Activated CD4-positive, alpha-beta T cell treated with anti-CD3 and anti-CD28 coated beads for 24 hours (primary cell): ENCODE data around the gene TJP2.
A peak's percentile ranks its signal among the peaks of the same experiment; 100 is the strongest.

ENCODE experiments used
- DNase-seq, 2 donors: peaks; one replicate each; pipeline ENCODE4 v3.0.0-alpha.2; 2020; ENCODE audit warnings: low read depth in 2 of 2

Gene TJP2

DNA sequence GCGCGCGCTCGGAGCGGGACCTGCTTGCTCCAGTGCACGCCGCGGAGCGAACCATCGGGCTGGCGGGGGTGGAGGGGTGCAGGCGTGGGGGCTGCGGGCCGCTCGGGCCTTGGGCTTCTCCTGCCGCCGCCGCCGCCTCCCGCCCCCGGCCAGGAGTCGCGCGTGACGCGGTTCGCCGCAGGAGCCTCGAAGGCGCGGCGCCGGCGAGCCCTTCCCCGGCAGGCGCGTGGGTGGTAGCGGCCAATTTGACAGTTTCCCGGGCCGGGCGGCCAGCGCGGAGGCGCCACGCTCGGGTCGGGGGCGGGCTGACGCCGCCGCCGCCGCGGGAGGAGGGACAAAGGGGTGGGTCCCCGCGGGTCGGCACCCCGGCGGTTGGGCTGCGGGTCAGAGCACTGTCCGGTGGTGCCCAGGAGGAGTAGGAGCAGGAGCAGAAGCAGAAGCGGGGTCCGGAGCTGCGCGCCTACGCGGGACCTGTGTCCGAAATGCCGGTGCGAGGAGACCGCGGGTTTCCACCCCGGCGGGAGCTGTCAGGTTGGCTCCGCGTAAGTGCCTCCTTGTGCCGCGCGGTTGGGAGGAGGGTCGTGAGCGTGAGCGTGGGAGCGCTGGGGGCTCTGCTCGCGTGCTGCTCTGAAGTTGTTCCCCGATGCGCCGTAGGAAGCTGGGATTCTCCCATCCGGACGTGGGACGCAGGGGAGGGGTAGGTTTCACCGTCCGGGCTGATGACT lies at the start of gene TJP2:
Gene TJP2 (plus strand): TSS at position 387 of the 725 bp plus-strand sequence. CDS start 96 bp downstream, at position 483.
- peak in 1 of 2 donors; percentile 34 for DNase-seq

DNA sequence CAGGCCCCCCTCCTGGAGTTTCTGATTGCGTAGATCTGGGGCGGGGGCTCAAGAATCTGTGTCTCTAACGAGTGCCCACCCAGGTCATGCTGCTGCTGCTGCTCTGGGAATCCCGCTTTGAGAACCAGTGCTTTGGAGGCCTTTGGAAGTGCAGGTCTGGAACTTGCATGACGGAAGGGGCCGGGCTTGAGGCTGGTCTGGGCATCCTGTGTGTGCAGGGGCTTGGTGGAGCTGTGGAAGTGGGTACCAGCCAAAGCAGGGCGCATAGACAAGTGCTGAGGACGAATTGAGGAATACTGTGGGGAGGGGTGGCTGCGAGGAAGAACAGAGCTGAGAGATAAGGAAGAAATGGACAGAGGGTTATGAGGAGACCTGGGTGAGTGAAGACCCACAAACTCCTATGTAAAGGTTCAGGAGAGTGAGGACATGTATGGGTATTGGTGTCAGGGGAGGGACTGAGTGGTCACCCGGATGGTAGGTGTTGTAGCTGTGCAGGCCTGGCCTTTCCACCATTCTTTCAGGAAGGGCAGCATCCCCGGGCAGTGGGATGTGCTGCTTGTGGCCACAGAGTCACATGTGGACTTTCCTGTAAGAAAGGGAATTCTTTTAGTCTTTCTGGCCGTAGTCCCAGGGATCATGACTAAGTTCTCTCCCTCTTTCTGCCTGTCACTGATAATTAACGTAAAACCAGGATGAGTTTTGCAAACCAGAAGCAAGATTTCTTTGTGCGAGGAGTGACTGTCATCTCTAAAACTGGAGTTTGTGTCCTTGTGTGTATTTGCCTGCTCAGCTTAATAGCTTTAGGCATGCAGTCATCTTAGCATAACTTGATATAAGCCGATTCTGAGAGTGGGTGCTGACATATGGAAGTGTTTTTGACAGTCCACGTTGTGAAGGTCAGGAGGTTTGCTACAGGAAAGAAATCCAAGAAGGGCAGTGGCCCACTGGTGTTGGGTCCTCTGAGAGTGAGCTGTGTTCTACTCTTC lies 43.3 kb upstream of the TJP2 start:
- DNase-seq = no peak

DNA sequence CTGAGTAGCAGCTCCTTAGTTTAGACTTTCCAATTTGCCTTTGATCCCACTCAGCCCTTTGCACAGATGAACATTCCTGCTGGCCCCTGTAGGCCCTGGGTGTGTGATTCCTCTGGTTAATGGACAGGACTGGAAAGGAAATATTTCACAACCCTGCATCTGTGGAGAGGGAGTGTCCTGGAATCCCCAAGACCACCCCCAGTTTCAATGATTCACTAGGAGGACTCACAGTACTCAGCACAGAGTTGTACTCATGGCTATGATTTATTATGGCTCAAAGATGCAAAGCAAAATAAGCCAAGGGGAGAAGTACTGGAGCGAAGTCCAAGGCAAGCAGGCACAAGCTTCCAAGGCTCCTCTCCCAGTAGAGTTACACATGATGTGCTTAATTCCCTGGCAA lies 42.4 kb upstream of the TJP2 start:
- DNase-seq = no peak

DNA sequence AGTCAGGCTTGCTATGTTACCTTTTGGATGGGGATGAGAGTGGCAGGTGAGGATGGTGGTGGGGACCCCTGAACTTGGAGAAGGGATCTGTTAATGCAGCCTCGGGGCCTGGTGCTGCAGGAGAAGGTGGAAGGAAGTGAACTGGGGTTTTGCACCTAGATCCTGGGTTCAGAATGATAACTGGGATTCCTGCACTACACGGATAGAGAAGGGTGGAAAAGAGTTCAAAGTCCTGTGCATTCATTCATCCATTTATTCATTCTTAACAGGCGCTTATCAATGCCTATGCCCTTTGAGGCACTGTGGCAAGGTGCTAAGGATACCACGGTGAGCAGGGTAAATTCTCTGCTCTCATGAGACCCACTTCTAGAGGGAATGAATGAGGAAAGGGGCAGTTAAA lies 41.7 kb upstream of the TJP2 start:
- no peak for DNase-seq

DNA sequence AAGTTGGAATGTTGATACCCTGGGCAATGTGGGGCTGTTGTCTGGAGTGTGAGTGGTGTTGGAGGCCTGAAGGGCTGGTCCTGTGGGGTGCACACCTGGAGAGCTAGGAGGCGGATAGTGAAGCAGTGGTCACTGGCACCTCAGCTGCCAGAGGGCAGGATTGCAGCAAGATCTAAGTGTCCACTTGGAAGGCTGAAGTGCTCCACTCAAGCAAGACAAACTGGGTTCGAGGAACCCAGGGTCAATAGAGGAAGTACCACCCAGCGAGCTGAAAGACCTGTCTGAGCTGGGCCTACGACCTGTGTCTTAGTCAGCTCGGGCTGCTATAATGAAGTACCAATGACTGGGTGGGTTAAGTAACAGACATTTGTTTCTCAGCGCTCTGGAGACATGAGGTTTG lies 39.7 kb upstream of the TJP2 start:
- no peak for DNase-seq

DNA sequence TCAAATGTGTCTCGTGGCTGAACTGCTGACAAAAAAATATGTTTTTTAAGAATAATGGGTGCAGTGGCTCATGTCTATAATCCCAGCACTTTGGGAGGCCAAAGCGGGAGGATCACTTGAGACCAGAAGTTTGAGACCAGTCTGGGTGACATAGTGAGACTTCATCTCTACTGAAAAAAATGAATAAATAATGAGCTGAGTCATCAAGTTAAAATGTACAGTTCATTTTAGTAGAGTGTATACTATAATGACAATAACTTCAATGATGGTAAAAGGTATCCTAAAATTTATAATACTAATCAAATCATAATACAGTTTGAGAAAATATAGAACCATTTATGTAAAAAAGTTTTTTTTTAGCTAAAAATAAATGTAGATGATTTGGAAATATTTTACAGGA lies 37.9 kb upstream of the TJP2 start:
- no peak for DNase-seq

DNA sequence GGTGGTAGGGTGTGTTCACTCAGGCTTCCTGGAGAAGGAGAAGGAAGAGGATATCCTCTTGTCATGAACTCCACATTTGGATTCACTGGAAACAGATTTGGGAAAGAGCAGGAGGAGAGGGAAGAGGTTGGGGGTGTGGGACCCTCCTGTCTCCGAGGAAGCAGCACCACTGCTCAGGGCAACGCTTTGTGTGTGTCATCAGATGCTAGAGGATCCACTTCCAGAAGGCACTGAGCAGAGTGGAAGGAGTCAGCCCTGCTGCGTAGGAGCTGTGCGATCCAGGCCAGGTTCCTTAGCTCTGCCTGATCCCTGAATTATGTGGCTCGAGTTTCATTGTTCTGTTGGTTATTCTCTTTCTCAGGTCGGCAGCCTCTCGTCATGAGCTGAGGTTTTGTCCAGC lies 37.3 kb upstream of the TJP2 start:
- no peak for DNase-seq

DNA sequence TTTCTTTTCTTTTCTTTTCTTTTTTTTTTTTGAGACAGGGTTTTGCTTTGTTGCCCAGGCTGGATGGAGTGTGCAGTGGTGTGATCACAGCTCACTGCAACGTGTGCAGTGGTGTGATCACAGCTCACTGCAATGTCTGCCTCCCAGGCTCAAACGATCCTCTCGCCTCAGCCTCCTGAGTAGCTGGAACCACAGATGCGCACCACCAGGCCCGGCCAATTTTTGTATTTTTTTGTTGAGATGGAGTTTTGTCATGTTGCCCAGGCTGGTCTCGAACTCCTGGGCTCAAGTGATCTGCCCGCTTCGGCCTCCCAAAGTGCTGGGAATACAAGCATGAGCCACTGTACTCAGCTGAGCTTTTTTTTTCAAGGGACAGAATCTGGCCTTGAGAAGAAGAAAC lies 36.8 kb upstream of the TJP2 start:
- no peak for DNase-seq

DNA sequence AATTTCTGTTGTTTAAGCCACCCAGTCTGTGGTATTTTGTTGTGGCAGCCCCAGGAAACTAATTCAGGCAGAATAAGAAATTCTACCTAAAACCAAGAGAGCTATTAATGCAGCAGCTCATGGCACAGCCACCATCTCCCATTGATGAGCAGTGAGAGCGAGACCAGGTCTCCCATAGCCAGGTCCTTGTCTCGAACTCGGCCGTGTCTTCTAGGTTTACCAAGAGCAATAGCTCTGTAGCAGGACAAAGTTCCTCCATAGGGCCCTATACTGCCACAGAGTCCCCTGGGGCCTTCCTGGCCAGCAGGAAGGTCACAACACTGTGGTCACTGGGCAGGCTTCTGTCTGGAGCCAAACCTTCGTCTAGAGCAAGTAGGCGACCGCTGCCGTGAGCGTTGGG lies 34.5 kb upstream of the TJP2 start:
- DNase-seq = no peak

DNA sequence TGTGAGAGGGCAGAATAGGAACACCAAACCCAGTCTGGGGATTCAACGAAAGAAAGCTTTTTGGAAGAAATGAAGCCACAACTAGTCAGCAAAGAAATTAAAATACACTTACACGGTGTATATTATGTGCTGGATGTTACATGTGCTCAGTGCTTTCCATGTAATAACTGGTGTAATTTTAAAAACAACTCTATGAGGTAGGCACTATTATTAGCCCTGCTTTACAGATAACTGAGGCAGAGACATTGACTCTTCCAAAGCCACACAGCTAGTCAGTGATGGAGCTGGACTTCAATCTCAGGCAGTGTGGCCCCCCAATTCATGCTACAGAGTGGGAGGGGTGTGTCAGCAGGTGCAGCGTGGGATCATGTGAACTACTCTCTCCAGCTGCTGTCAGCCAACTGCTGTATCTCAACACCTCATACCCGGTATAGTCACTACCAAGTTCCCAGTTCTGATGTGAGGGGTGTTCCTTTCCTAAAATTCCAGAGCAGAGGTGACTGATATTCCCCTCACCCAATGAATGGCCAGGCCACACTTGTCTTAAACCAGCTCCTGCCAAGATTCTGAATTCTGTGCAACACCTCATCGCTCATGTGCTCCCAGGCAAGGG lies 33.8 kb upstream of the TJP2 start:
- DNase-seq = no peak

DNA sequence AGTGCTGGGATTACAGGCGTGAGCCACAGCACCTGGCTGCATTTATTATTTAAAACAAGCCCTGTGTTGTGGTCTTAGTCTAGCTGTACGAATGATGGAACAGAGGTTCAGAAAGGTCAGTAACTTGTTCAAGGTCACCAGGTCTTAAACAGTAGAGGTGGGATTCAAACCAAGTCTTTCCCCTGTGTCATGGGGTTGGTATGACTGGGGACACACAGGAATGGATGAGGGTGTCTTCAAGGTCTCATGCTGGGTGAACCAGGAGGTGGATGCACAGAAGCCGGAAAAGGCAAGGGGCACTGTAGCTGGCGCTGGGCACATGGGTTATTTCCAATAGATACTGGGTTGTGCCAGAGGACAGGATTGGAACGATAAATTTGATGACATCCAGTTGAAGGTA lies 32.2 kb upstream of the TJP2 start:
- DNase-seq = no peak

DNA sequence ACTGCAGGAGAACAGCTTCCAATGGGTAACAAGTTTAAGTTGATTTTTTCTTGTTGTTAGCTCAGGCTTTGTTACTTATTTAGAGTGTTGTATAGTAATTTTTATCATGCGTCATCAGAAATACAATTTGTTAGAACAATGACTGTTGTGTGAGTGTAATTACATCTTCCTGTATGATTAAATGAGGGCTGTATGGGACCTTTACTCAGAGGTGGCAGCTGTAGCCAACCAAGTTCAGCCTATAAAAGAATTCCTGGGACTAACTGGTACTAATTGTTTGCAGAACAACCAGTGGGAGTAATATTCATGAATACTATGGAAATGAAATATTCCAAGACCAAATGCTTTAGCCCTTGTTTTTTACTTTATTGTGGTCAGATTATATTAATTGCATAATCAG lies 30.8 kb upstream of the TJP2 start:
- no peak for DNase-seq

DNA sequence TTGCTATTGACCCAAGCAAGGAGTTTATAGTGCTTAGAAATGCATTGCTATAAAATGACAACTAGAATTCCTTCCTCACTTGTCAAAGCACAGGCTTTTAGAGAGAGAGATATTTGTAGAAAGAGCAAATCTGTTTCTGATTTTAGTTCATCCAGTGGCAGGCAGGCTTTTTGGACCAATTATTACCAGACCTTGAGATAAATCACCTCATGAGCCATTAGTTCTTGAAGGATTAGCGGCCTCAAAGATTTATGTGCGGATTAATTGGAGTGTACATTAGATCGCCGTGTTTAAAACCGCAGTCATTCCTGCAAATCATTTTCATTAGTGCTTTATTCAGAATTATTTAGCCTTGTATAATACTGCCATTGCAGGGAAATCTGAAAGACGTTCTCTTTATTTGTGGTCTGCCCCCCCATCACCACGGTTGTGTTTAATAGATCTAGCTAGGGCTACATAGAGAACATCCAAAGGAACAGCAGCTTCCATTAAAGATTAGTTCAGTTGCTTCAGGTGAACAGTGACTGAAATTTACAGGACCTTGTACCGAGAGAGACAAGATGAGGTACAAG lies 28.8 kb upstream of the TJP2 start:
- no peak for DNase-seq

DNA sequence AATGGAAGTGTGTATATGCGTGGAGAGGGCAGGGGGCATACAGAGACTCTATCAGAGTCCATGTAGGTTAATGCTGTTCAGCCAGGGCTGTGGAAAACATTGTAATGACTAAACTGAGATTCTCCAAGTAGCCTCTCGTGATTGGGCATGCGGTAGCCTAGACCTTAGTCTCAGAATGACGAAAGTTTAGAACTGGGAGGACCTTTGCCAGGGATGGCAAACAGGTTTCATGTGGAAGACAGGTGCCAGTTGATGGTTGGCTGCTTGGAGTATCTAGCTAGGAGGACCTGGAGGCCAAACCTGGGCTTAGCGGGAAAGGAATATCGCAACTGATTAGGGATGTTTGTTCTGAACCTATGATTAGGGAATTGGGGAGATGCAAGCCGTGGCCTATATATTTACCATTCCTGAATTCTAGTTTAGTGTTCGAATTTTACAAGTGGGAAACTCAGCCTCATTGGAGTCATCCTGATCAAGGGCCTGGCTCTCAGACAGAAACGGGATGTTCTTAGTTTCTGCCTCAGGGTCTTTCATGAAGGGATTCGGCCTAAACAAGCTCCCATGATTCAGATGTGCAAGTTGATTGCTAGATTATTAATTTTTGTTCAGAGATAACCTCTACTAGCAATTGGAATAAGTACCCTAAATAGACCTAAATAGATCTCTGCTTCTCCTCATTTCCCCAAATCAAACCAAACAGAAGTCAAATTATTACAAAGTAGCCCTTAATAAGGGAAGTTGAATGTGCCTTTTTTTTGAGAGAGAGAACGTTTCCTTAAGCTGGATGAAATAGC lies 26.8 kb upstream of the TJP2 start:
- no peak for DNase-seq

DNA sequence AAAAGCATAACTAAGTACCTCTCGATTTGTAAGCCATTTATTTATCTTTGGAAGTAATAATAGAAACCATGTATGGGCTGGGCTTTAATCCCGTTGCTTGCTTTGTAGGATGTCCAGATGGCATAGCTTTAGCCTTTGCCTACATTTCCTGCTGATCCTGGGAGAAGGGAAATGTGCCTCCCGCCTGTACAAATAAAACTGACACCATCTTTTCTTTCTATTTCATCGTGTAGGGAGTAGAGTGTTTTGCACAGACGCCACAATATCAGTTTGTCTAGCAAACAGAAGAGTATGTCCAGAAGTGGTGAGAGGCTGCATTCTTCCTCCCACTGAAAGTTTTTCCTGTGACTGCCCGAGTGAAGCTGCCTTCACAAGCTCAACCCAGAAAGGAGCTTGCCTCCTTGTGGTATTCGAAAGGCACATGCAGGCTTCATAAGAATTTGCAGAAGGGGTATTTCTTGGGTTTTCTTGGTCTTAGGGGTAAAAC lies 24.7 kb upstream of the TJP2 start:
- no peak for DNase-seq

DNA sequence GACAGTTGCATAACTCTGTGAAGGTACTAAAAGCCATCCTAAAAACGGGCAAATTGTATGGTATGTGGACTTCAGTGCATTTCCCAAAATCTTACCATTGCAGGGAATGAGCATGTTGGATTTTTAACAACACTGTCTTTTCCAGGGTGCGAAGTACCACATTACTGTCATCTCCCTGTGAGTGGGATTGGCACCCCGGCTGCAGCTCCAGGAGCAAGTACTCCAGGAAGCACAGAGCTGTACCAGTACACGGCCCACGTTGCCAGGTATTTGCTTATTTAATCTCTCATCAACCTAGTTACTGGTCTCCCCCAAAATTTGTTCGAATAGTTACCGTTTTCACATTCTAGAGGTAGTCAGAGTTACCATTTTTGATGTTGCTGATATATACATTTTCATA lies 22.6 kb upstream of the TJP2 start:
- DNase-seq = no peak

DNA sequence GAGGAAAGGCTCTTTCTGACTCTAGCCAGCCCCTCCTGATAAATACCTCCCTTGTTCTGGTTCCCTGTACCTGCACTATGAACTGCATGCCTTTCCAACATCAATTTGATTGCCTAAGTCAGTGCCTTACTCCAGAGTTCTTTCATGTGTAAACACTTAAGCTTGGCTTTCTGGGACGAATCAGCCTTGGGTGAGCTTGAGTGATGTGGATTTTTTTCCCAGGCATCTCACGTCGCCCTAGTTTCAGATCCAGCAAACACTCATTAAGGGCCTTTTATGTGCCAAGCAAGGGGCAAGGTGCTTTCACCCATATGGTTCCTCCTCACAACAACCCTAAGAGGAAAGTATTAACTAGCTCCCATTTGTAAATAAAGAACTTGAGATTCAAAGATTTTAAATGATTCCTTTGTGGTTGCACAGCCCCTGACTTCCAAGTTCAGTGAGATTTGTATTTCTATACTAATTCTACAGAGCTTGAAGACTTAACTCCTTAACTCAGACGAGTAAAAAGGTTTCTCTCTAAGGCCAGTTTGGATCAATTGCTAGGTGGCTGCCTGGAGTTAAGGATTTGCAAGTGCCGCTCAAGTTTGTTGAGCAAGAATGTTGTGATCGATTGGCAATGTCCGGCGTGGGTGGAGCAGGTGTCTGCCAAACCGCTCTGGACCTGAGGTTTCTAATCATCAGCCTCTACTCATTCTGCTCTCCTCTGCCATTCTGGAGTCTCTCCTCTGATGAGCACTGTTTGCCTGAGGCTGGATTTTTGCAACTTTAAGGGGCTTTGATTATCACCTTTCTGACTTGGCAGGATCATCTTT lies 20.2 kb upstream of the TJP2 start:
- no peak for DNase-seq

DNA sequence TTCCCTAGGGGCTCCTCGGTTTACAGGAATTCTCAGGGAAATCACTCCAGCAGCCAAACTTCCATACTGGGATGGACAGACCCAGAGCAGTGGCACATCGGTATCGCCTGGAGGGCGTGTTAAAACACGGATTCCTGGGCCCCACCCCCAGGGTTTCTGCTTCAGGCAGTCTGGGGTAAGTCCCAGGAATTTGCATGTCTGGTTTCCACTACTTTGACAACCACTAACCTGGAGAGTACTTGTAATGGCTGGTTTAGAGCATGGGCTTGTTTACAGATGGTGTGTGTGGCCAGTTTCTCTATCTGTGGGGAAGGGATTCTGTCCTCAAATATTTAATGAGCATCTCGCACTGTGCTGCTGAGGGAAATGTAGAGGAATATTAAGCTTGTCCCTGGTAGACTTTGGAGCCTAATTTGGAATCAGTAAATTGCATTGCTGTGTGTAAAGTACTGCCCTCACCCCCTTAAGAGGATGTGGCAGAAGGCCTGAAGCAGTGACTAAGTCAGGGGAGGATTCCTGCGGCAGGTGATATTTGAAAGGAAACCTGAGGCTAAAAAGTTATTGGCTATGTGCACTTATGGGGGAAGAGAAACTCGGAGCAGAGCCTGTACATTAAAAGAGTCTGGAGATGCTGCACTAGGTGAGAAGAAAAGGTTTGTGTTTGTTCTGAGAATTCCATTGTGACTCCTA lies 18.6 kb upstream of the TJP2 start:
- DNase-seq = no peak

DNA sequence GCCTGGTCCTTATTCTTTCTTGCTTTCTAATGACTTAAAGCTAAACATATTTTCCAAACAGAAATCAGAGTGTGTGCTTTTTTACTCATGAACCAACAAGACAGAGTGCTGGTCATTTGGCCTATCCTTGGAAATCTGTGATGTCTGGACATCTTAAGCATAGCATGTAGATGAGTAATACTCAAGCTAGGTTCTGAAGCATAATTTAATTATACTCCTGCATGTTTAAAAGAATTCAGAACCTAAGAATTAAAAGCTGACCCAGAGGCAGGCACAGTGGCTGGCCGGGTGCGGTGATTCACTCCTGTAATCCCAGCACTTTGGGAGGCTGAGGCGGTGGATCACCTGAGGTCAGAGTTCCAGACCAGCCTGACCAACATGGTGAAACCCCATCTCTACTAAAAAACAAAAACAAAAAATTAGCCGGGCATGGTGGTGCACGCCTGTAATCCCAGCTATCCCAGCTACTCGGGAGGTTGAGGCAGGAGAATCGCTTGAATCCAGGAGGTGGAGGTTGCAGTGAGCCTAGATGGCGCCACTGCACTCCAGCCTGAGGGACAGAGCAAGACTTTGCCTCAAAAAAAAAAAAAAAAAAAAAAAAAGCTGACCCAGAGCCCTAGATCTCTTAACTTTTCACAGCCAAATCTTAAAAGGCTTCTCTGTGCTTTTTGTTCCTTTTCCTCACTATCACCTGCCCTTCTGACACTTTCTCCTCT lies 16.2 kb upstream of the TJP2 start:
- no peak for DNase-seq
